GM23248 (cell line): ENCODE results near the gene PLEKHJ1. TPM values are rescaled to one million over a fixed set of nuclear protein-coding genes. Genes with fewer than 3 reads are reported as not detected.

ENCODE experiments used
- DNase-seq: peaks from one replicate; pipeline ENCODE4 v3.0.0-alpha.2; 2015
- H2AFZ ChIP-seq: fragments of 200-600 bp; sonication (generic); 2 replicates; pipeline ENCODE4 v1.6.1; 2016; ENCODE audit warnings: antibody characterized with exemption
- H3F3A ChIP-seq: fragments of 200-600 bp; sonication (generic); 2 replicates; pipeline ENCODE4 v1.6.1; 2016; ENCODE audit warnings: mild to moderate bottlenecking, antibody characterized with exemption, mixed run types; ENCODE audit not compliant: insufficient read depth
- H3K27ac ChIP-seq: fragments of 200-600 bp; sonication (generic); 2 replicates; pipeline ENCODE4 v1.5.1; 2016; ENCODE audit warnings: mild to moderate bottlenecking
- H3K27me3 ChIP-seq: fragments of 200-600 bp; sonication (generic); replicated peaks from 2 replicates; pipeline ENCODE4 v1.6.1; 2016; ENCODE audit warnings: mild to moderate bottlenecking; ENCODE audit not compliant: insufficient read depth
- H3K36me3 ChIP-seq: fragments of 200-600 bp; sonication (generic); 2 replicates; pipeline ENCODE4 v1.6.1; 2016; ENCODE audit warnings: low read depth, mild to moderate bottlenecking
- H3K4me1 ChIP-seq: fragments of 200-600 bp; sonication (generic); 2 replicates; pipeline ENCODE4 v1.6.1; 2016; ENCODE audit warnings: mild to moderate bottlenecking; ENCODE audit not compliant: insufficient read depth
- H3K4me2 ChIP-seq: fragments of 200-600 bp; sonication (generic); one replicate; pipeline ENCODE4 v1.6.1; 2016; ENCODE audit warnings: mild to moderate bottlenecking; ENCODE audit not compliant: unreplicated experiment
- H3K4me3 ChIP-seq: fragments of 200-600 bp; sonication (generic); 2 replicates; pipeline ENCODE4 v1.5.1; 2016; ENCODE audit warnings: mild to moderate bottlenecking
- H3K79me2 ChIP-seq: fragments of 200-600 bp; sonication (generic); 2 replicates; pipeline ENCODE4 v1.6.1; 2016; ENCODE audit warnings: mild to moderate bottlenecking; ENCODE audit not compliant: insufficient read depth
- H3K9ac ChIP-seq: fragments of 200-600 bp; sonication (generic); 2 replicates; pipeline ENCODE4 v1.6.1; 2016; ENCODE audit warnings: mild to moderate bottlenecking
- H3K9me2 ChIP-seq: fragments of 200-600 bp; sonication (generic); 2 replicates; pipeline ENCODE4 v1.6.1; 2016; ENCODE audit warnings: mixed run types, mild to moderate bottlenecking, moderate library complexity; ENCODE audit not compliant: insufficient read depth
- H3K9me3 ChIP-seq: fragments of 200-600 bp; sonication (generic); one replicate; pipeline ENCODE4 v1.6.1; 2017; ENCODE audit warnings: low read depth
- H4K20me1 ChIP-seq: fragments of 200-600 bp; sonication (generic); 2 replicates; pipeline ENCODE4 v1.6.0; 2016; ENCODE audit not compliant: insufficient read depth
- EZH2 ChIP-seq: fragments of 200-600 bp; sonication (generic); IDR thresholded peaks from 2 replicates; pipeline ENCODE4 v1.6.1; 2018; ENCODE audit warnings: antibody characterized with exemption, mild to moderate bottlenecking; ENCODE audit not compliant: insufficient read depth, poor library complexity, severe bottlenecking
- EZH2phosphoT487 ChIP-seq: fragments of 200-600 bp; sonication (generic); IDR thresholded peaks from 2 replicates; pipeline ENCODE4 v1.6.1; 2018; ENCODE audit warnings: antibody characterized with exemption, moderate library complexity, mild to moderate bottlenecking, low read depth; ENCODE audit not compliant: insufficient read depth
- WGBS, 2 experiments: methylation state at CpG; one replicate each; pipeline ENCODE4 v1.1.6; 2015 to 2017; ENCODE audit warnings: low lambda C conversion rate in 2 of 2, low coverage in 1 of 2; ENCODE audit errors: missing lambda C conversion rate in 2 of 2; 5-methylcytosine and 5-hydroxymethylcytosine counted together
- in situ Hi-C: fragments of 300-500 bp; cut with MboI; formaldehyde crosslinking; loops from 2 replicates; pipeline ENCODE4 v1.15.0; 2020
- polyA plus RNA-seq: library from polyadenylated mRNA; unstranded; fragments of >200 nt; fragmentation: Nextera tagmentation; extraction: Ambion mirVana; gene quantifications from 2 replicates; pipeline ENCODE4 v1.2.1, GENCODE V29; 2016
- total RNA-seq: library from RNA; depleted of rRNA; stranded (reverse); fragments of >200 nt; shearing (Covaris generic); gene quantifications from 2 replicates; pipeline ENCODE4 v1.2.3, GENCODE V29; 2014

Gene PLEKHJ1
- total and polyA plus RNA-seq, 2 experiments from 2014 or later: 62.3 to 68.3 TPM

GRCh38 chr19:2271234-2272103, 35.3 kb upstream of the PLEKHJ1 start:
- Histone ChIP-seq H3K9me3 (no peaks in the 10 kb centered on the region), H2AFZ (no peak overlapping the region), H3K9ac (peak overlapping the region; percentile 99), H3K27ac (peak overlapping the region; percentile 95), H3K27me3 (no peaks in the 10 kb centered on the region), H3K4me2 (peak overlapping the region; percentile 91), H3K36me3 (no peaks in the 10 kb centered on the region; the same call in 1 of the 2 replicates), H4K20me1 (peaks cover 15% of the 10 kb centered on the region), H3K9me2 (no peaks in the 10 kb centered on the region), H3F3A (peaks cover 6% of the 10 kb centered on the region), H3K4me3 (peak overlapping the region; percentile 92), H3K4me1 (peaks cover 22% of the 10 kb centered on the region), H3K79me2 (peaks cover 78% of the 10 kb centered on the region)
- TF ChIP-seq EZH2phosphoT487 (no peak), EZH2 (no peak)
- 20 to 22% methylated on average over 40 to 43 of the region's 43 CpGs for WGBS, 2 experiments
- in situ Hi-C loops: no loop called here
- peak; percentile 89 for DNase-seq

- in situ Hi-C loops: no loop called here
- Histone ChIP-seq H4K20me1 (peaks cover 15% of the 10 kb centered on the region), H3K27ac (peak overlapping the region; percentile 95), H3K9me2 (no peaks in the 10 kb centered on the region), H3K4me2 (peak overlapping the region; percentile 91), H3F3A (peaks cover 6% of the 10 kb centered on the region), H2AFZ (no peak overlapping the region), H3K36me3 (no peaks in the 10 kb centered on the region; the same call in 1 of the 2 replicates), H3K79me2 (peaks cover 77% of the 10 kb centered on the region), H3K4me1 (peaks cover 24% of the 10 kb centered on the region), H3K4me3 (peak overlapping the region; percentile 92), H3K9ac (peak overlapping the region; percentile 99), H3K9me3 (no peaks in the 10 kb centered on the region), H3K27me3 (no peaks in the 10 kb centered on the region)
- 0 to 1% methylated on average over 63 to 76 of the region's 88 CpGs for WGBS, 2 experiments
- TF ChIP-seq EZH2: no peak
- TF ChIP-seq EZH2phosphoT487: no peak
- DNase-seq: peak; percentile 96
Measured at GRCh38 chr19:2270423-2271233, 34.5 kb upstream of the PLEKHJ1 start.

- Histone ChIP-seq H2AFZ (no peak overlapping the region), H3K4me1 (peaks cover 24% of the 10 kb centered on the region), H3K36me3 (no peaks in the 10 kb centered on the region; the same call in 1 of the 2 replicates), H3K27me3 (no peaks in the 10 kb centered on the region), H3K4me2 (peak overlapping the region; percentile 67), H4K20me1 (peaks cover 15% of the 10 kb centered on the region), H3F3A (peaks cover 6% of the 10 kb centered on the region), H3K79me2 (peaks cover 72% of the 10 kb centered on the region), H3K9me2 (no peaks in the 10 kb centered on the region), H3K27ac (peak overlapping the region; percentile 95), H3K4me3 (peak overlapping the region; percentile 92), H3K9me3 (no peaks in the 10 kb centered on the region), H3K9ac (peak overlapping the region; percentile 99)
- in situ Hi-C loops: no loop called here
- 0 to 2% methylated on average over 7 to 29 of the region's 30 CpGs for WGBS, 2 experiments
- peak; percentile 64 for DNase-seq
- TF ChIP-seq EZH2 (no peak), EZH2phosphoT487 (no peak)
Measured at GRCh38 chr19:2270157-2270422, 34.0 kb upstream of the PLEKHJ1 start.
